OCI-LY7 (cell line): ENCODE data around the gene SAMD10.

Source experiments
- CTCF ChIP-seq: fragments of 200-600 bp; sonication (generic); conservative IDR thresholded peaks from 2 replicates; pipeline ENCODE4 v1.5.1; 2014; ENCODE audit warnings: mild to moderate bottlenecking, antibody characterized with exemption, low read length, moderate library complexity, mixed read lengths
- EZH2phosphoT487 ChIP-seq: fragments of 200-600 bp; sonication (generic); IDR thresholded peaks from 2 replicates; pipeline ENCODE4 v1.6.1; 2018; ENCODE audit warnings: low read depth, borderline replicate concordance, mild to moderate bottlenecking, mixed run types, antibody characterized with exemption, low read length, moderate library complexity, mixed read lengths

- peak; percentile 97 for TF ChIP-seq CTCF
- TF ChIP-seq EZH2phosphoT487 = no peak
Measured at GRCh38 chr20:63973636-63974401, 5.6 kb downstream of the SAMD10 start.
